DOHH2 (cell line): ENCODE data around the gene FIZ1.

ENCODE experiments used
- EZH2phosphoT487 ChIP-seq: fragments of 200-600 bp; sonication (generic); IDR thresholded peaks from 2 replicates; pipeline ENCODE4 v1.6.1; 2017; ENCODE audit warnings: borderline replicate concordance, mild to moderate bottlenecking, antibody characterized with exemption, low read length, moderate library complexity, mixed read lengths
- TF ChIP-seq, protein P1 (sequence below): fragments of 200-600 bp; sonication (generic); IDR thresholded peaks from one replicate; pipeline ENCODE4 v1.5.1; 2014; ENCODE audit warnings: antibody characterized with exemption, mild to moderate bottlenecking, low read depth, low read length; ENCODE audit not compliant: poor library complexity, severe bottlenecking

DNA sequence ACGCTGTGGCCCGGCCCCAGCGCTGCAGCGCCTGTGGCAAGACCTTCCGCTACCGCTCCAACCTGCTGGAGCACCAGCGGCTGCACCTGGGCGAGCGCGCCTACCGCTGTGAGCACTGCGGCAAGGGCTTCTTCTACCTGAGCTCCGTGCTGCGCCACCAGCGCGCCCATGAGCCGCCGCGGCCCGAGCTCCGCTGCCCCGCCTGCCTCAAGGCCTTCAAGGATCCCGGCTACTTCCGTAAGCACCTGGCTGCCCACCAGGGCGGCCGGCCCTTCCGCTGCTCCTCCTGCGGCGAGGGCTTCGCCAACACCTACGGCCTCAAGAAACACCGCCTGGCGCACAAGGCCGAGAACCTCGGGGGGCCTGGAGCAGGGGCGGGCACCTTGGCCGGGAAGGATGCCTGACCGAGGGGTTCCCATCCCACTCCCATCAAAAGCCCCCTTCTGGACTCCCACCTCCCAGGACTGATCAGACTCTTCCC is 17.1 kb upstream of the FIZ1 start:
- no peak for TF ChIP-seq EZH2phosphoT487
- TF ChIP-seq, protein P1, sequence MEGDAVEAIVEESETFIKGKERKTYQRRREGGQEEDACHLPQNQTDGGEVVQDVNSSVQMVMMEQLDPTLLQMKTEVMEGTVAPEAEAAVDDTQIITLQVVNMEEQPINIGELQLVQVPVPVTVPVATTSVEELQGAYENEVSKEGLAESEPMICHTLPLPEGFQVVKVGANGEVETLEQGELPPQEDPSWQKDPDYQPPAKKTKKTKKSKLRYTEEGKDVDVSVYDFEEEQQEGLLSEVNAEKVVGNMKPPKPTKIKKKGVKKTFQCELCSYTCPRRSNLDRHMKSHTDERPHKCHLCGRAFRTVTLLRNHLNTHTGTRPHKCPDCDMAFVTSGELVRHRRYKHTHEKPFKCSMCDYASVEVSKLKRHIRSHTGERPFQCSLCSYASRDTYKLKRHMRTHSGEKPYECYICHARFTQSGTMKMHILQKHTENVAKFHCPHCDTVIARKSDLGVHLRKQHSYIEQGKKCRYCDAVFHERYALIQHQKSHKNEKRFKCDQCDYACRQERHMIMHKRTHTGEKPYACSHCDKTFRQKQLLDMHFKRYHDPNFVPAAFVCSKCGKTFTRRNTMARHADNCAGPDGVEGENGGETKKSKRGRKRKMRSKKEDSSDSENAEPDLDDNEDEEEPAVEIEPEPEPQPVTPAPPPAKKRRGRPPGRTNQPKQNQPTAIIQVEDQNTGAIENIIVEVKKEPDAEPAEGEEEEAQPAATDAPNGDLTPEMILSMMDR, result no peak
